Measurements from ENCODE around the gene KLHL36.
"Not testable (repeated sequence)": the region's sequence is repeated elsewhere in the genome, so short reads cannot be mapped to it uniquely, and the experiment has no call there.

Gene KLHL36

DNA sequence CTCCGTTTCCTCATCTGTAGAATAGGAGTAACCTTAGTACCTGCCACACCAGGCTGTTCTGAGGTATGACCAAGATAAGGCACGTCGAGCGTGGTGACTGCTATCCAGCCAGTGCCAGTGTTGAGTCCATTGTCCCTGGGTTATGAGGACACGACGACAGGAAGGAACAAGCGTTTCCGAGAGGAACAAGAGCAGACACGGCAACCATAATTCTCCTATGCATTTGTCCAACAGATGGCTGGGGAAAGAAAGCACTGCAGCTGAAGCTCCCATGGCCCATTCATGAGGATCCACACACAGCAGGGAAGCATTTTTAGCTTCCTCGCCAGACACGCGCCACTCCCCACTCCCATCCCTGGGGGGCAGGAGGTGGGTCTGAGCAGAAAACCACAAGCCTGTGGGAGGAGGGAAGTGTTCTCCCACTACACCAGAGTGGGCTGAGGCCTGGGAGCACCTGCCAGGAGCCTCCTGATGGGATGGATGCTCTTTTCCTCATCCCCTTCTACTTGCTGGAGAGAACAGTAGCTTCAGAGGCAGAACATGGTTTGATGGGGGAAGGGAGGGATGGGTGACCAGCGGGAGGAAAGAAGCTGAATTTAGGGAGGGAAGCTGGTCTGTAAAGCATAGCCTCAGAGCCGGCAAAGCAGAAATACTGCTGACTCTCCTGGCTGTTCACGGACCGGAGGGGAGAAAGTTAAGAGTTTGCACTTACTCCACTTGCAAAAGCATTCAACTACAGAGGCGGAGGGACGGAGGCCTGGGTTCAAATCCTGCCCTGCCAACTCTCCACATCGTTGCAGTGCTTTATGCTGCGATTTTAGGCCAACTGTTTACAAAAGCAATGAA lies 33.1 kb upstream of the KLHL36 start:
- DNase-seq (ENCODE audit: low read depth in 2 of 2), result no peak

- DNase-seq (ENCODE audit: low read depth in 2 of 2), result no peak
Observed at GRCh38 chr16:84616515-84616914, 31.8 kb upstream of the KLHL36 start.

DNA sequence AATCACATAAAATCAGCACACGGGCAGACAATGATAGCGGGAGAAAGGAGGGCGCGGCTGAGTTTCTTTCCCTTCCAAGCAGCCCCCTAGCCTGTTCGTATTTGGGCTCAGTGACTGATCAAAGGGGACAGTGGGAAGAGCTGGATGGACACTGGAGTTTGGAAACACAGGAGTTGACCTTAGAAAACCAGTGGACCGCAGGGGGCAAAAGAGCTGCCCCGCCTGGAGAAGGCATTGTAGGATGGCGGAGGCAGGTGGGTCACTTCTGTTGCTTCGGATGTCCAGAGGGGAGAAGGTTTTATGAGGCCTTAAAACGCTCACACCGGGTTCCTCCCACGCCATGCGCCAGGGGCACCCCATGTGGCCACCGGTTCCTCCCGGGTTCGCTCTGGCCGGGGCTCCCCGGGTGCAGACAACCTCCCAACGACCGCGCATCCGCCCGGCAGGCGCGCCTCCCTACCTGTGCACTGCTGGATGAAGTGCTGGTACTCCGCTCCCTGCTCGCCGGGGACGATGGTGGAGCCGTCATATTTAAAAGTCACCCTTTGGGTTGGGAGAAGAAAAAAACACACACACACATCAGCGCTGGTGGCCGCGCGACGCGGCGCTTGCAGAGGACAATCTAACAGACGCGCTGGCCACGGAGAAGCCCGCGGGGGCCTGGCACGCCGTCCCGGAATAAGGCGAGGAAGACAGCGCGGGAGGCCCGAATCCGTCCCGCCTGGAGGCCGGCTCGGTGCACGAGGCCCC lies 31.1 kb upstream of the KLHL36 start:
- DNase-seq (ENCODE audit: low read depth in 2 of 2), result no peak

- peak; percentile 91 to 94 for DNase-seq (ENCODE audit: low read depth in 2 of 2)
Observed at GRCh38 chr16:84617791-84618580, 30.3 kb upstream of the KLHL36 start, which contains the start of gene COTL1. Gene COTL1 (minus strand): TSS chr16:84618078. CDS start chr16:84617914, 164 bp downstream.

- DNase-seq (ENCODE audit: low read depth in 2 of 2), result no peak
Observed at GRCh38 chr16:84618581-84619460, 29.5 kb upstream of the KLHL36 start.

DNA sequence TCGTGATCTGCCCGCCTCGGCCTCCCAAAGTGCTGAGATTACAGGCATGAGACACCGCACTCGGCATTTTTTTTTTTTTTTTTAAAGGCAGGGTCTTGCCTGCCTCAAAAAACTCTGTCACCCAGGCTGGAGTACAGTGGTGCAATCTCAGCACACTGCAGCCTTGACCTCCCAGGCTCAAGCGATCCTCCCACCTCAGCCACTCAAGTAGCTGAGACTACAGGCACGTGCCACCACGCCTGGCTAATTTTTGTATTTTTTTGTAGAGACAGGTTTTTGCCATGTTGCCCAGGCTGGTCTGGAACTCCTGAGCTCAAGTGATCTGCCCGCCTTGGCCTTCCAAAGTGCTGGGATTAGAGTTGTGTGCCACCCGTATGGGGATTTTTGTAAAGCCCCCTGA lies 27.4 kb upstream of the KLHL36 start:
- not testable (repeated sequence) for DNase-seq (ENCODE audit: low read depth in 2 of 2)

DNA sequence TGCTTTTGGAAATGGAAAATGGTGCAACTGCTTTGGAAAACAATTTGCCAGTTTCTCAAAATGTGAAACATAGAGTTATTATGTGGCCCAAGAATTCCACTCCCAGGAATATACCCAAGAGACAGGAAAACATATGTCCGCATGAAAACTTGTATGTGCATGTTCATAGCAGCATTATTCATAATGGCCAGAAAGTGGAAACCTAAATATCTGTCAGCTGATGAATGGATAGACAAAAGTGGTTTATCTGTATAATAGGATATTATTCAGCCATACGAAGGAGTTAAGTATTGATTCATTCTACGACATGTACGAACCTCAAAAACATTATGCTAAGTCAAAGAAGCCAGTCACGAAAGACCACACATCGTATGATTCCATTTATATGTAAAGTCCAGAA lies 22.8 kb upstream of the KLHL36 start:
- no peak for DNase-seq (ENCODE audit: low read depth in 2 of 2)

- DNase-seq (ENCODE audit: low read depth in 2 of 2), result no peak
Observed at GRCh38 chr16:84628226-84628731, 20.0 kb upstream of the KLHL36 start.

- DNase-seq (ENCODE audit: low read depth in 2 of 2), result no peak
Observed at GRCh38 chr16:84629580-84629979, 18.7 kb upstream of the KLHL36 start.

DNA sequence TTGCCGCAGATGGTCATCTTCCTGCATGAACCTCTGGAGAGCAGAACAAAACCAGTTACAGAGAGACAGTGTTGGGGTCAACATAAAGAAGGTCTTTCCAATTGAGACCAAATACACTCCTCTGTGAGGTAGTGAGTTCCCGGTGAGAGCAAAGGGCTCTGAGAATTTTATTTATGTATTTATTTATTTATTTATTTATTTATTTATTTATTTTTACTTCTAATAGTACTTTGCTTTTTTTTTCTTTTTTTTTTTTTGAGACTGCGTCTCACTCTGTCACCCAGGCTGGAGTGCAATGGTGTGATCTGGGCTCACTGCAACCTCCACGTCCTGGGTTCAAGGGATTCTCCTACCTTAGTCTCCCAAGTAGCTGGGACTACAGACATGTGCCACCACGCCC lies 18.3 kb upstream of the KLHL36 start:
- no peak for DNase-seq (ENCODE audit: low read depth in 2 of 2)

- no peak for DNase-seq (ENCODE audit: low read depth in 2 of 2)
Observed at GRCh38 chr16:84630446-84631152, 17.7 kb upstream of the KLHL36 start.

DNA sequence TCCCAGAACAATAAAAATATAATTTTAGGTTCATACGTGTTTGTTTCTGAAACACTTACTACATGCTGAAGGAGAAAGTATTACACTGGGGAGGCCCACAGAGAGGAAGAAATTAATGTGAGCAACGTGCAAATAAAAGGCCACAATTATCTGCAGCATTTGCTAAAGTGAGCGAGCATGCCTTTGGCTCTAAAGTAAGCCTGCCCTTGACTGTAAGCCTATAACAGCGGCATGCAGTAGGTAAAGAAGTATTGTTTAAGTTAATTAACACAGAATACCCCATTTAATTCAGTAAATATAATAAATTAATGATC lies 17.2 kb upstream of the KLHL36 start:
- DNase-seq (ENCODE audit: low read depth in 2 of 2), result no peak

GRCh38 chr16:84631886-84632285 lies 16.4 kb upstream of the KLHL36 start:
- no peak for DNase-seq (ENCODE audit: low read depth in 2 of 2)

DNA sequence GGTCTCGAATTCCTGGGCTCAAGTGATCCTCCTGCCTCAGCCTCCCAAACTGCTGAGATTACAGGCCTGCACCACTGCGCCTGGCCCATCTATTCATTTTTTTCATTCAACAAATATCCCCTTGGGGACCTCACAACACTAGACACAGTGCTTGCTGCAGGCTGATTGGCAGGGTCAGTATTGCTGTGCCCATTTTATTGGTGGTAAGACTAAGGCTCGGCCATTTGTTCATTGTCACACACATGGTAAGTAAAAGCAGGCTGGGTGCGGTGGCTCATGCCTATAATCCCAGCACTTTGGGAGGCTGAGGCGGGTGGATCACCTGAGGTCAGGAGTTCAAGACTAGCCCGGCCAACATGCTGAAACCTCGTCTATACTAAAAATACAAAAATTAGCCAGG lies 15.4 kb upstream of the KLHL36 start:
- not testable (repeated sequence) for DNase-seq (ENCODE audit: low read depth in 2 of 2)

GRCh38 chr16:84633622-84634021 lies 14.7 kb upstream of the KLHL36 start:
- no peak for DNase-seq (ENCODE audit: low read depth in 2 of 2)

- no peak for DNase-seq (ENCODE audit: low read depth in 2 of 2)
Observed at GRCh38 chr16:84635702-84636101, 12.6 kb upstream of the KLHL36 start.

- DNase-seq (ENCODE audit: low read depth in 2 of 2), result no peak
Observed at GRCh38 chr16:84637709-84638108, 10.6 kb upstream of the KLHL36 start.

DNA sequence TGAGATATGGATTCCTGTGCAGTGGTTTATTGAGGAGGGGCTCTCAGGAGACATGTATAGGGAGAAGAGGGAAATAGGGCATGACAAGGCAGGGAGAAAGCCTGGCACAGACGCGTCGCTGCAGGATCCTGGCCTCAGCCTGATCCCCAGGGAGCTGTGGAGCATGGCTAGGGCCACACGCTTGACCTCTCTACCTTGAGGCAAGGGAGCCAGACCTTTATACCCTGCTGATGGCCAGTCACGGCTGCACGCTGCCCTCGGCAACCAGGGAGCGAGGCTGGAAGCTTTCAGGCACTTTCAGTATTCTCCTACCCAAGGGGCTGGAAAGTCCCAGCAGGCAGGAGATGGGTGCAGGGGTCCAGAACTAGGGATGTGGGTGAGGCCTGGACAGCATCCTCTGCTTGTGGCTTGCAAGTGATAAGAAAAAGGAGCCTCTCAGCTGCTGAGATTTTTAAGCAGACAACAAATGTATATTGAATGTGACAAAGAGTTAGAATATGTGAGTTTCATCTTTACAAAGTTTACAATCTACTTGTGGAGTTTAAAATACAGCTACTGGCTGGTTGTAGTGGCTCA lies 10.0 kb upstream of the KLHL36 start:
- no peak for DNase-seq (ENCODE audit: low read depth in 2 of 2)

DNA sequence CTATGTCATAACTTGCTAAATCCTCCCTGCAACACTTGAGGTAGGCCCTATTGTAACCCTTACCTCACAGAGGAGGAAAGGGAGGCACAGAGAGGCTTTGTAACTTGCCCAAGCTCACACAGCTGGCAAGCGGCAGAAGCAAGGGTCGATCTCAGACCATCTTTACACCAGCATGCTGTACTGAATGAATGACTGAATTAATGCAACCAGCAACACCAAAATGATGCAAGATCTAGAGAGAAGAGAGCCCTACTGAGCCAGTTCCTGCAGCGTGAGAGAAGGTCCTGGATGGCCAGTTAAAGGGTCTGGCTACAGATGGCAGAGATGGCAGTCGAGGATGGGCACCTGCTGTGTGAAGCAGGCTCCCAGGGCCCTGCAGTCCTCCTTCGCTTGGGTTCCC lies 8.2 kb upstream of the KLHL36 start:
- no peak for DNase-seq (ENCODE audit: low read depth in 2 of 2)
